IPS-NIHi7 (cell line): Measurements from ENCODE around the gene SPATA19.

Source experiments
- DNase-seq: peaks from one replicate; pipeline ENCODE4 v3.0.0; 2012; ENCODE audit warnings: mixed read lengths; ENCODE audit errors: extremely low spot score

SPATA19 gene

GRCh38 chr11:133818302-133818701 lies 27.0 kb downstream of the SPATA19 start:
- DNase-seq = no peak

DNA sequence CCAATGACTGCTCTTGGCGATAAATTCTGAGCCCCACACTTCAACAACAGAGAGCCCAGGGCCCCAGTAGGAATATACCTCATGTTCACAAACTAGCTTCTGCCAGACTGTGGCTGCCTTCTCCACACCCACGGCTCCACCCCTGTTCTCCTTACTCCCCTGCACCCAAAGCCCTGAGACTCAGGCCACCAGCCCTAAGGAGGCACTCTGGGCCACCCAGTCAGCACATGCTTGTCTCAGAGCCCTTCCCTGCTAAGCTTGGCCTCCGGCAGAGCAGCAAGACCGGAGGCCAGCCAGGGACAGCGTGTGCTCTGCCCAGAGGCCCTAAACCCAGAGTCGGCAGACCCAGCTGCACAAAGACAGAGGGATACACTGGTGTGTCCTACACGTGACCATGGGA lies 27.9 kb downstream of the SPATA19 start:
- no peak for DNase-seq

DNA sequence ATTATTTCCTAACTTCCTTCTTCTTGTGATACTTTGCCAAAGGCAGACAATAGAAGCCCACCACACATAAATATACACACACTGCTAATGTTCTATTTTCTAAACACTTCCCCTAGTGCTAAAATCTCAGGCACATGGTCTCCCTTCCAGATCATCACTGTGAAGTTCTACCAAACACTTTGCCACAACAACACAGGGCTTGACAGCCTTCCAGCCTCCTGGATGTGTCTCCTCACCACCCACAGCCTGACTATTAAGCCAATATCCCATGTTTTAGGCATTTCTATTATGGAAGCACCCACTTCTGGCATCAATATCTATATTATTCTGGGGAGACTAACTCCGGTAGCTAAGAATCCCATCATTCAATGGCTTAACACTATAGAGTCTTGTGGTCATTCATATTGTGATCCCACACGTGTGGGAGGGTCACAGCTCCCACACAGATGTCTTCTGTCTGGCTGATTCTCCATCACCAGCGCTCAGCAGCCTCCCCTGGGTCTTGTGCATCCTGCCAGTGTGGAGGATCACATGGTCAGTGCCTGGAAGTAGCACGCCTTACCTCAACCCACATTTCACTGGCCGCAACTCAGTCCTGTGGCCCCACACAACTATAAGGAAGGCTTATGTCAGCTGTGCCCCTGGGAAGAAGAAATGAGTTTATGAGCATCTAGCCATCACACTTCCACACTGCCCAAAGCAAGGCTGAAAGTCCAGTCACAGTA lies 29.0 kb downstream of the SPATA19 start:
- no peak for DNase-seq

DNA sequence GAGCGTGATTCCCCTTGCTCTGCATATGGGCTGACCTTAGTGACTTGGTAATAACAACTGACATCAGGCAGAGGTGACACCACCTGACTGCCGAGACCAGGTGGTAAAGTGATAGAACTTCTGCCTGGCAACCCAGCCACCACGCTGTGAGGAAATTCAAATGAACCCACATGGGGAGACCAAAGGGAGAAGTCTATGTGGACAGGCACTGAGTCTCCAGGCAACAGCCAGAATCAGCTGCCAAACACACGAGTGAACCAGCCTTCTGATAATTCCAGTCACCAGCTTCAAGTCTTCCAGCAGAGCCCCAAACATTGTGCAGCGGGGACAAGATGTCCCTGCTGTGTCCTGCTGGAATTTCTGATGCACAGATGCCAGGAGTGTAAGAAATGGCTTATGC lies 29.7 kb downstream of the SPATA19 start:
- no peak for DNase-seq

GRCh38 chr11:133814588-133815100 lies 30.7 kb downstream of the SPATA19 start:
- no peak for DNase-seq

GRCh38 chr11:133811850-133812685 lies 33.2 kb downstream of the SPATA19 start:
- no peak for DNase-seq

GRCh38 chr11:133810766-133811165 lies 34.5 kb downstream of the SPATA19 start:
- DNase-seq = no peak

GRCh38 chr11:133809569-133810491 lies 35.5 kb downstream of the SPATA19 start:
- DNase-seq = no peak

DNA sequence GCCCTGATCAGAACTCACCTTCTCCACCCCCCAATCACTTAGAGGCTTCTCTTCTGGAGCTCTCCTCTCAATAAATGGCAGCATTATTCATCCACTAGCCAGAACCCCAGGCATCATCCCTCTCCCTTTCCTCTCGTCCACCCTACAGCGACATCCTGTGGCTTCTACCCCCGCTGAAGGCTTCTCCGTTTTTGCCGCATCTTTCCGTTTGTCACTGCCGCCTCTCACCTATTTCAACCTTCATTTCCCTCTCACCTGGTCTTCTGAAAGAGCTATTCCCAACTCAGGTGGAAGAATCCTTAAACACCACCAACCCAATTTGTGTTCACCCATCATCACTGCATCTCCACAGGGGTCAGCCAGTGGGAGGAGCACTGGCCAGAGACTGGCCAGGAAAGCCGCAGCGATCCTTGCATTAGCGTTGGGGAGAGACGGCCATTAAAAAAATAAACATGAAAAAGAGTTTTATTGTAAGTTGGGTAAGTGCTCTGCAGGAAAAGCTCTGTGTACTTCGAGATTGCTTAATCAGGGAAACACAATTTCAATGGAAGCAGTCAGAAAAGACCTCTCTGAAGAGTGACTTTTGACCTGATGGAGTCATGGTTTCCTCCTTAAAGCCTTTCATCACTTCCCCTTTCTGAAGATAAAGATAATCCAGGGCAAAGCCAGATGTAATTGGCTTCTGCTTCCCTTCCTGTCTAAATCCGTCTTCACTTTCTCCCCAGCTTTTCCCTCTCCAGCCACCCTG lies 36.7 kb downstream of the SPATA19 start:
- DNase-seq = no peak

GRCh38 chr11:133803026-133803425 lies 42.3 kb downstream of the SPATA19 start:
- DNase-seq = no peak

GRCh38 chr11:133801356-133801755 lies 44.0 kb downstream of the SPATA19 start:
- no peak for DNase-seq

DNA sequence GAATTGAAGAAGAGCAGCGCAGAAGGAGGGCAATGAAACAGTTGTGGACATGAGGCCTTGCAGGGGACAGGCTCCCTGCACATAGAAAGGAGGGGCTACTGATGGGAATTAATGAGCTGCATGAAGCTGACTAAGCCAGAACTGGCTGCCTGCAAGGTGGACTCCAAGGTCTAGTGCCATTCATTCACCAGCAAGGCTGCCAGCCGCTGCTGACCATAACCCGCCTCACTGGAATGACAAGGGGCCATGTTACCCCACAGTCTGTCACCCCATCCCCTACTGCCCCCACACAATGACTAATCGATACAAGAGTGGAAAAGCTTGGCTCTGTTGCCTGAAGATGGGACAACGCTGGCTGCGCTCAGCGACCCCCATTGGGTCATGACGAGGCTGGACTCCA lies 44.6 kb downstream of the SPATA19 start:
- no peak for DNase-seq

GRCh38 chr11:133797554-133797953 lies 47.8 kb downstream of the SPATA19 start:
- no peak for DNase-seq

- no peak for DNase-seq
These were observed 49.1 kb downstream of the SPATA19 start for GRCh38 chr11:133796043-133796795.

DNA sequence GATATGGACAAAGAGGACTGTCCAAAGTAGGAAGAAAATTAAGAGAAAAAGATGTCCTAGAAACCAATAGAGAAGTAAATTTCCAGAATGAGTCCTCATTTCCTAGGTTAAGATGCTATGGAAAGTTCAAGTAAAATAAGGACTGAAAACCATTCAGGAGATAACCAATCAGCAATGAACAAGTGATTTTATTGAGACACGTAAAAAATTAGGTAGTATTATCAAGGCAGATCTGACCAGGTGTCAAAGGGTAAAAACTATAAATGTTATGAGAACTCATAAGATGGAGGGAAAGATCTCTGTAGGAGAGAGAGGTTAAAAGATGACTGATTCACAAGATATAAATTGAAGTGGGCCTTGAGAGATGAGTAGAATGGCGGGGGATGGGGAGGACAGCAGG lies 50.2 kb downstream of the SPATA19 start:
- DNase-seq = no peak

GRCh38 chr11:133794205-133794604 lies 51.1 kb downstream of the SPATA19 start:
- no peak for DNase-seq

- no peak for DNase-seq
These were observed 51.9 kb downstream of the SPATA19 start for GRCh38 chr11:133793271-133794035.

DNA sequence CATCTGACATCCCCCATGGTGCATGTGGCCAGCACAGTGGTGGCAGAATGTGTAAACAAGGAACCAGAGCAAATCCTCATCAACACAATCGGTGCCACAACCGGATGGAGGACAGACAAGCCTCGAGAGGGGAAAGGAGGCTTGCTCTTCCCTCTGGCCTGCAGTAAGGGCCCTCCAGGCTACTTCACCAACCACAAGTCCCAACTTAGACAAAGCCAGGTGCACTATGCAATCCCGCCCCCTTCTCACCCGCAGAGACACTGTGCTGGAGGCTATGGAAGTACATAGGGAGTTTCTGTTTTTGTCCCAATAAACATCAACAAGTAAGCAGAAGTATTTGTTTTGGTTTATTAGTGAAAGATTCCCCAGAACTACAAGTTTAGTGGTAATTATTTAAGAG lies 54.3 kb downstream of the SPATA19 start:
- no peak for DNase-seq
